Stimulated activated CD8-positive, alpha-beta memory T cell treated with anti-CD3 and anti-CD28 coated beads, Interleukin-12 subunit alpha, Interleukin-12 subunit beta, amount 100 ng/mL, for 1 hour (primary cell): Measurements from ENCODE around the gene QSOX2.
"Not testable (repeated sequence)": the region's sequence is repeated elsewhere in the genome, so short reads cannot be mapped to it uniquely, and the experiment has no call there.

Source experiments
- DNase-seq: peaks from one replicate; pipeline ENCODE4 v3.0.0-alpha.2; 2020; ENCODE audit warnings: low read depth

The QSOX2 gene

DNA sequence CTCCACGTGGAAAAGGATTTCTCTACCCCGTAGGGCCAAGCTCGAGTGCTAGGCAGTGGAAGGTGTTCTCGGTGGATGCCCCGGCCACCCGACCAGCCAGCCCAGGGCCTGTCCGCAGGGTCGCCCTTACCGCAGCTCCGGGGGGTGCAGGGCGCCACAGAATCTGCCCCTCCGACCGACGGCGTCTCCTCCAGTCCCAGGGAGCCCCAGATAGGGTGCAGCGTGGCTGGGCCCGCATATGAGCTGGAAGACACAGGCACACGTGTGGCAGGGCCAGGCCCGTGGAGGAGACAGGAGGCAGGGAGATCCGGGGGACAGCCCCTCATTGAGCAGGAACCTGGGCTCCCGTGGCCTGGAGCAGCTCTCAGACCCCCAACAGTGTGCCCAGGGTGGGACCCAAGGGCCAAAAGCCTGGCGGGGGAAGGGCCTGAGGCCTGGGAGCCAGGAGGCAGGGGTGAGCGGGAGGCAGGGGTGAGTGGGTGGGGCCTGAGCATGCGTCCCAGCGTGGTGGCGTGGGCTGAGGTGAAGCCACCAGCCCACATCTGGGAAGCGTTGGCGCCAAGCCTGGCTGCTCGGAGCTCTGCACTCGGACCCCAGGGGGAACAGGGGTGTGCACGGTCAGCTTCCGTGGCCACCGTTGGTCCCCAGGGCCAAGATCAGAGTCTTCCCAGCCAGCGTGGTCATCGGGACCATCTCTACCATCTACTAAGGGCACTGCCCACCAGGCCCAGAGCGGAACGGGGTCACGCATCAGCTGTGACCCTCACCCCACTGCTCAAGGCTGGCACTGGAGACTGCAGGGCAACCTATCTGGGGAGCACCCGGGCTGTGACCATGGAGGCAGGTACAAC, 36.0 kb upstream of the QSOX2 start:
- no peak for DNase-seq

DNA sequence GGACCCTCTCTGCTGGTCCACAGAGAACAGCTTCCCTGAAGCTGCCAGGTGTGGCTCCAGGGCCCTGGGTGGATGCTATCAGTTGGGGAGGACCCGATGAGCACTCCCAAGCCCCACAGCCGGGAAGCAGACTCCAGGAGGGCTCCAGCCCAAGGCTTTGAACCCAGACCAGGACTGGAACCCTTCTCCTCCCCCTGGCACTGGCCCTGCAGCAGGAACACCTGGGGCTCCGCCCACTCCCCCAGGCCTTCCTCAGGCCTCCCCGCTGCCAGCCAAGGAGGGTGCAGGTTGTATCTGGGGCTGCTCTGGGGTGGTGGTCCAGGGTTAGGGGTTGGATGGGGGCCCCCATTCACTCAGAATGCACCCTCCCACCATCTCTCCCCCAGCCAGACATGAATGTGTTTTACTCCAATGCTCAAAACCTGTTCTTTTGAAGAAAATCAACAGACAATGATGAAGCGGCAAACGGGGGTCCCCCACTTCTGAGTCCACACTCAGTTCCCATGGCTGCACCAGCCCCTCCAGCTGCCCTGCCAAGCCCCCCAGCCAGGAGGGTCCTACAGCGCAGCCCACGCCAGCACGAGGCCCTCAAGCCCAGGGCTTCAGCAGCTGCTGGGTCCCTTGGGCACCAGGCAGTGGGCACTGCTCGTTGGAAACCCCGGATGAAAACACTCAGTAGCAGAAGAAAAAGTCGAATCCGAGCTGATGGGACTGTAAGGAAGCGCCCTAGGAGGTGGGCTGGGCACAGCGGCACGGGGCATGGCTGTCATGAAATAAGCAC, 35.1 kb upstream of the QSOX2 start:
- no peak for DNase-seq

DNA sequence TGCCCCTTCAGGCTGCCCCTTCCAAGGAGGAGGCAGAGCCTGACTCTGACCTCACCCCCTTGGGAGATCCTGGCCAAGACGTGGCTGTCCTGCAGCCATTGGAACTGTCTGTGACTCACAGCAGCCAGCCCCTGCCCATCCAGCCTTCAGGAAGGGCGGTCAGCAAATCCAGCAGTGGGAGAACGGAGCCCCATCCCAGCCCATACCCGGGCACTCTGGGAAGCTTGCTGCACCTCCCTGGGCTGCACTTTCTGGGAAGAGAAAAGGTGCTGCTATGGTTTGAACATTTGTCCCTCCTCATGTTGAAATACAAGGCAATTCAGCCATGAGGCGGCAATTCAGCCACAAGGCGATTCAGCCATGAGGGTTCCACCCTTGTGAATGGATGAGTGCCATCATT, 33.9 kb upstream of the QSOX2 start:
- no peak for DNase-seq

DNA sequence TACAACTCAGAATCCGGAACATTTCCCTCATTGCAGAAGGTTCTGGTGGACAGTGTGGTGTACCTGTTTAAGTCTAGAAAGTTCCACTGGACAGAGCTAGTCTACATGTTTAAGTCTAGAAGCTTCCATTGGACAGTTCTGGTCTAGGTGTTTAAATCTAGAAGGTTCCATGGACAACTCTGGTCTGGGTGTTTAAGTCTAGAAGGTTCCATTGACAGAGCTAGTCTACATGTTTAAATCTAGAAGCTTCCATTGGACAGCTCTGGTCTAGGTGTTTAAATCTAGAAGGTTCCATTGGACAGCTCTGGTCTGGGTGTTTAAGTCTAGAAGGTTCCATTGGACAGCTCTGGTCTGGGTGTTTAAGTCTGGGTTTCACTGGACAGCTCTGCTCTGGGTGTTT, 33.3 kb upstream of the QSOX2 start:
- DNase-seq: no peak

DNA sequence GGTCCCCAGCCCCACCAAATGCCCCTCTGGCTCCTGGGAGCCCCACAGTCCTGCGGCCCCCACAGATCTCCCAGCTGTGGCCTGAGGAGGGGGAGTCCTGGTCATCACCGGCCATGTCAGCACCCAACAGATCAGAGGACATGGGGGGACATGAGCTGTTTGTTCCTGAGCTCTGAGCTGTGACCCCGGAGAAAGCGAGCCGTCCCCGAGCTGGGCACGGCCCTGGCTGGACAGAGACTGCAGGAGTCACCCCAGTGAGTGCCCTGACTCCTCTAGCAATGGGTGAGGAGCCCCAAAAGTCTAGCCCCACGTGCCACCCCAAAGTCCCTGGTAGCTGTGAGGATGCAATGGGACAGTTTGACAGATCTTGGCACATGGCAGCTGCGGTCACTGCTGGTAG, 32.6 kb upstream of the QSOX2 start:
- DNase-seq: no peak

DNA sequence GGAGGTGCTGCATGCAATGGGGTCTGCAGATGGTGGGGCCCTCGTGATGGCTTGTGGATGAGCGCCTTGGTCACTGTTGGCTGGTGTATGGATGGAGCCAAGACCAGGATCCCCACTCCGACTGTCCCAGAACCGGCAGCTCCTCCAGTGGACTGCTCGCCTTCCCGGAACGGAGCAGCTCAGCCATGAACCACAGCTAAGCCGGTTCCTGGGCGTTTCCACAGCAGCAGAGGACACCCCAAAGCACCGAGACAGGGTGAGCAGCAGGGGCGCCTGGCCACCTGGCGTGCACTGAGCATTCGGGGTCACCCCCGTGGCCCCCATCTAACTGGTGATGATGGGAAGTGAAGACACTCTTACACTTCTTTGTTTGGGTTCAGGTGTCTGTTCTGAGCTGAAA, 32.1 kb upstream of the QSOX2 start:
- DNase-seq: no peak

DNA sequence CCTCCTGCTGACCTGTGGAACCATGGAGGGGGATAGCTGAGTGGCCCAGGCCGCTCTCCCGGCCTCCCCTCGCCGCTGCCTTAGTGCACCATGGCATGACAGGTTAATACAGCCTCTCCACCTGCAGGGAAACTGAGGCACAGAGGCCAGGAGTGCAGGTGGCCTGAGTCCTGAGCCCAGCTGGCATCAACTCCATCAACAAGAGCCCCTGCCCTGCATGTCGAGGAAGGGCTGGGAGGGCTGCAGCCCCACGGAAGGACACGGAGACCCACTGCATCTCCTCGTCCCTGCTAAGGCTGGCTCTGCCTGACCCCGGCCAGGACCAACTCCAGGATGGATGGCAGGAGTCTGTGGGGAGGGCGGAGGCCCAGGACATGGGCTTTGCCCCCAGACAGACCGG, 31.1 kb upstream of the QSOX2 start:
- no peak for DNase-seq

DNA sequence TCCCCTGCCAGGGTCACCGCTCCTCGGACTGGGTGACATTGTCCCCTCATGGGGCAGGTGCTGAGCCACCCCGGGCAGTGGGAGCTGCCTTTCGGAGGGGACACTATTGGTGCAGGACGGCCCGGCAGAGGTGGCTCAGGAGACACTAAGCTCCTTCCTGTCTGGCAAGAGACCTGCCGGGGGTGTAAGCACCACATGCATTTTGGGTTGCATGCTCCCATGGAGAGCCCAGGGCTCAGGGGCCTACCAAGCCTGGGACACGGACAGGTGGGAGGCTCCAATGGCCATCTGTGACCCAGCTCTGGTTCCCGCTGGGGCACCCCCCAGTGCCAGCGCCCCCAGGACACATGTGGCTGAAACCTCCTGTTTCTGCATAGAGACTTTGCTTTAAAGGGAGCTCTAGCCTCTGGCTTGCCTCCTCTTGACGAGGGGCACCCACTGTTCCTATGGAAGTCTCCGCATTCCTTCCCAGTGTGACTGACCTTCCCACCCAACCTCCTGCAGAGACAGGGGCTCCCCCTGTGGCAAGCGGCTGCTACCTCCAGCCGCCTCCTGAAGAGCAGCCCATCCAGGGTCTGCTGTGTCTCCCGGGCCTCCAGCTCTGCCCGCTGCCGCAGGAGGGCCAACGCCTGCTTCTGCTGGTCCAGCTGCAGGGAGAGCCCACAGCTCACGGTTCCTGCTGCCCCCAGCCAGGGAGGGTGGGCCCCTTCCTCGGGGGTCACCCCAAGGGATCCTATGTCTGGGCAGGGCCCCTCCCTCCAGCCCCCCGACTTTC, 30.2 kb upstream of the QSOX2 start:
- DNase-seq: no peak

DNA sequence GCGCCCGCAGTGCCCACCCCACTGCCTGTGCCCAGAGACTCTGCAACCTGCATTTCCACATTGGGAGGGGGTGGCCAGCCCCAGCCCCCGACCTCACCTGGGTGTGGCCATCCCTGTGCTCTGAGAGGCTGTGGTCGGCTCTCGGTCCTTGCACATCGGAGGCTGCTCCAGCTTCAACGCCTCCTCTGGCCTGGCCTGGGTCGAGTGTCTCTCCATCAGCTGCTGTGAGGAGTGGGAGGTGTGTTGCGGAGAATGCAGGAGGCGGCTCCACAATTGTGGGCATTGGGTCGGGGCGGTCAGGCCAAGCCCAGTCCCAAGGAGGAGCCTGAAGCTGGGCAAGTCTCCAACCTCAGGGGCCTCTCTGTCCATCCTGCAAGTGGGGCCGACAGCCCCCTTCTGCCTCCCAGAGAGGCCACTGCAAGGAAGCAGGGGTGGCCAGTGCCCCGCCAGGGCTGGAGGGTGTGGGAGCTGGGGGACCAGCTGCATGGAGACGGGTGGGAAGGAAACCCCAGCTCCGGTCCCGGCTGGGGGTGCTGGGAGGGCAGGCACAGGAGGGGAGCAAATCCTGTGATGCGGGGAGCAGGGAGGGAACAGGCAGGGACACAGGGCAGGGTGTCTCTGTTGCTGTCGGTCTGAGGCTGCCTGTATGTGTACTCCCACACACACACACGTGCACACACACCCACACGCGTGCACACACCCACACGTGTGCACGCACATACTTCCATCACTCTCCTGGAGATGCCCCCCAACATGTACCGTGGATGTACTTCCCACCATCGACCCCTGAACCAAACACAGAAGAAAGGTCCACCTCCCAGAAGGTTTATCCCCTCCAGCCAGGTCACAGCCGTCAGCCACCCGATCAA, 29.4 kb upstream of the QSOX2 start:
- no peak for DNase-seq

DNA sequence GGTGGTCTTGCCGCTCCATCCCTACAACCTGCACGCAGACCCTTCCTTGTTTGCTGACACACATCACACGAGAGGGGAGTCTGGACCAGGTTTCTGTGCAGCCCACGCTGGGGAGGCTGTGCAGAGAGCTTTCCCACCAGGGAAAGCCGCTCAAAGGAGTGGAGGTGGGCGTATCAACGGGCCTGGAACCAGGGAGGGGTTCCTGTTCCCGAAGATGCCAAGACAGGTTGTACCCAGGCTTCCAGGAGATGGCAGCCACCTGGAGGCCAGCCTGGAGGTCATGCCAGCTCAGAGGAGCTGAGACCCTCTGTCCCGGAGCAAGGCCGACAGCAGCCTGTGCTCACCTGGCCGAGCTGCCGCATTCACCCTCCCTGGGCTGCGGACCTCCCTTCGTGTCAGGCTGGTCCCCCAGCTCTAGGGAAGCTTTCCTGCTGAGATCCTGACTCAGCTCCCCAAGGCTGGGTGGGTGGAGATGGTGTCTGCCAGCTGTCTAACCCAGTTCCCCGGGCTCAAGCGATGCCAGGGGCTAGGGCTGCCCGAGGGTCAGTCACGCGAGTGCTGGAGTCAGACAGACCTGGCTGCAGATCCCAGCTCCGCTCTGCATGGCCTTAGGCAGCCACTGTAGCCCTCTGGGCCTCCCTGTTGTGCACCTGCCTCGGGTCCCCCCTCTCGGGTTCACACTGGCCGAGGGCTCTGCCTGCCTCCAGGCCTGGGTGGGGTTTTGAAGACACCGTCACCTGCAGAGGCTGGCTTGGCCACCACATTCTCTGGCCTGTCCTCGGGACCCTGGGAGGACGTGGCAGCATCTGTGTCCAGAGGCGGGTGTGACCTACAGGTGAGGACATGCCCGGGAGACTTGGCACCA, 28.5 kb upstream of the QSOX2 start:
- no peak for DNase-seq

DNA sequence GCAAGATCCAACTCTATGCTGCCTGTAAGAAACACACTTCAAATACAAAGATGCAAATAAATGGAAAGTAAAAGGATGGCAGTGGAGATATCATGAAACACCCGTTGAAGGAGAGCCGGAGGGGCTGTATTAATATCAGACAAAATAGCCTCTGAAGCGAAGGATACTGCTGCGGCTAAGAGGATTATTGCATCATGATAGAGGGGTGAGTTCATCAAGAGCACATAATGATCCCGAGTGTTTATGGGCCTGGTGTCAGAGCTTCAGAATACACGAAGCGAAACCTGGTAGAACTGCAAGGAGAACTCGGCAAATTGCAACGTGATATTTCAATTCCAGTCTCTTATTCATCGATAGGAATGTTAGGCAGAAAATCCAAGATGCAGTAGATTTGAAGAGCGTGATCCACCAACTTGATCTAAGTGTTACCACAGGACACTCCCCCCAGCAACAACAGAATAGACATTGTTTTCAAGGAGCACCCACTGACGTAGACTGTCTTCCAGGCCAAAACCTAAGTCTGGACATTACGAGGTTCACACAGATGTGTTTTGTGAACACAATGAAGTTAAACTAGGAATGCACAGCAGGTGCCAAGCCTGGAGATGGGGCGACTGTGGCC, 27.7 kb upstream of the QSOX2 start:
- no peak for DNase-seq

DNA sequence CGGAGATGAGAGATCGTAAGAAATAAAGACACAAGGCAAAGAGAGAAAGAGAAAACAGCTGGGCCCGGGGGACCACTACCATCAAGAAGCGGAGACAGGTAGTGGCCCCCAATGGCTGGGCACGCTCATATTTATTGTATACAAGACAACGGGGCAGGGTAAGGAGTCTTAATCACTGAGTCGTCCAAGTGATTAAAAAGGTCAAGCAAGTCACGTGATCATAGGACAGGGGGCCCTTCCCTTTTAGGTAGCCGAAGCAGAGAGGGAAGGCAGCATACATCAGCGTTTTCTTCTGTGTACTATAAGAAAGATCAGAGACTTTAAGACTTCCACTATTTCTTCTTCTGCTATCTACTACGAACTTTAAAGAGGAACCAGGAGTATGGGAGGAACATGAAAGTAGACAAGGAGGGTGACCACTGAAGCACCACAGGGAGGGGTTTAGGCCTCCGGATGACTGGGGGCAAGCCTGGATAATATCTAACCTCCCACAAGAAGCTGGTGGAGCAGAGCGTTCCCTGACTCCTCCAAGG, 24.6 kb upstream of the QSOX2 start:
- no peak for DNase-seq

DNA sequence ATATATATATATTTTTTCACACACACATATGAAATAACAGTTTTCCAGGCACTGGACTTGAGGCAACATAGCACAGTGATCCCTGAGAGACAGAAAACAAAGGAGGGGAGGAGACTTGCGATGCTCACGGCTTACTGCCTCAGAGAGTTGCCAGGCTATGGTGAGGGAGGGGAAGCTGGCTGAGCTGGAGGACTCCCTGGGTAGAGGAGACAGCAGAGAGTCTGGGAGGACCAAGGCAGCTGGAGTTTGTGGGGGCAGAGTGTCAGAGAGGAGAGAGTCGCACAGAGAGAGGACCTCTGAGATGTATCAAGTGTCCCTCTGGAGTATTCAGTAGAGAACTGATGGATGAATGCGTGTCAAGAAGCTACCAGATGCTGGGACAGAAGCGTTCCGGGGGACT, 23.1 kb upstream of the QSOX2 start:
- no peak for DNase-seq

DNA sequence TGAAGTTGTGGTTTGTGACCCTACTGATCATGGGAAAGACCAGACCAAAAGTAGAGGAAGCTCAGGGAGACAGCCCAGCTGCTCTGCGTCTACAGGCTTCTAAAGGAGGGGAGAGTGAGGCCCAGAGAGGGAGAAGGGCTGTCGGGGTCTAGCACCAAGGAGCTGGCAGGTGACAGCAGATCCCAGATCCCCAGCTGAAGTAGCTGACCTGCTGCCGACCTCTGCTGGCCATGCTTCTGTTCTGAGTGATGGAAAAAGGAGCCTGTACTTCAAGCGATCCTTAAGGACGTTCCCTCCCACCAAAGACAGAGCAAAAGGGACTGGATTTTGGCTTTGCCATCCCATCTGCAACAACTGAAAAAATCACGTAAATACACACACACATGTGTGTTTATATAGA, 22.7 kb upstream of the QSOX2 start:
- DNase-seq: no peak

DNA sequence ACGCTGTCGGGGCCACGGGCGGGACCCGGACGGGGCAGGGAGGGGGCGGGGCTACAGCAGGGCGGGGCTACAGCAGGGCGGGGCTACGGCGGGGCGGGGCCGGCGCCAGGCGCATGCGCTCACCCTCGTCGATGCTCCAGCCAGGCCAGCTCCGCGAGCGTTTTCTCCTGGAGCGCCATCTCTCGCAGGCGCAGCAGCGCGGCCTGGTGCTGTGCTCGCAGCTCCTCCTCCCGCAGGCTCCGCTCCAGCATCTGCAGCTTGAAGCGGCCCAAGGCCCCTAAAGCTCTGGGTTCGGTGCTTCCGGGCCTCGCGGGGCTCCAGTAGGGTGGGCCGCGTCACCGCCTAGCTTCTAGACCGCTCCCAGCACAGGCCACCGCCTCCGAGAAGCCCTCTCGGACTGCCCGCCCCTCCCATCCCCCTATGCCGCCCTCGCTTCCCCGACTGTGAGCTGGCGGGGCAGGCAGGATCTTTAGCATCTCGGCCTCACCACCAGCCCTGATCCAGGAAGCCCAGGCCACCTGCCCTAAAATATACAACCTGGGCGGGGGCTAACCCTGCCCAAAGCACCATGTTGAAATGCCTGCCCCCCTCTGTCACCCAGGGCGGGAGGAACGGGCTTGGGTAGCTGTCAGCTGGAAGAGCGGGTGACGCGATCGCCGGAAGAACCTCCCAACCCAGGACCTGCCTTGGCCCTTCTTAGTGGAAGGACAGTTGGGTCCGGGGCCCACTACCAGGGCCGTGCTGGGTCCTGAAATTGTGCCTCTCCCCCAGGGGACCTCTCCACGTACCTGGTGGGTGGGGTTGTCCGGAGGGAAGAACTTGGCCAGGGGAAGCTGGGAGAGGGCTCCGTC, 21.9 kb upstream of the QSOX2 start:
- peak; percentile 73 for DNase-seq

DNA sequence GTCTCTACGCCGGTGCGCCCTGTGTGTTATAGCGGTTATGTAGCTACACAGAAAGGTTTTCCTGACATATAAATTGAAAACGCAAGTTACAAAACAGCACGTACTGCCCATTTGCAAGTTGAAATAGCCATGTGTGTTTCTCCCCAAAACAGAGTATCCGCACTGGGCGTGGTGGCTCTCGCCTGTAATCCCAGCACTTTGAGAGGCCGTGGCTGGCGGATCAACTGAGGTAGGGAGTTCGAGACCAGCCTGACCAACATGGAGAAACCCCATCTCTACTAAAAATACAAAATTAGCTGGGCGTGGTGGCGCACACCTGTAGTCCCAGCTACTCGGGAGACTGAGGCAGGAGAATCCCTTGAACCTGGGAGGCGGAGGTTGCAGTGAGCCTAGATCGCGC, 21.0 kb upstream of the QSOX2 start:
- not testable (repeated sequence) for DNase-seq

DNA sequence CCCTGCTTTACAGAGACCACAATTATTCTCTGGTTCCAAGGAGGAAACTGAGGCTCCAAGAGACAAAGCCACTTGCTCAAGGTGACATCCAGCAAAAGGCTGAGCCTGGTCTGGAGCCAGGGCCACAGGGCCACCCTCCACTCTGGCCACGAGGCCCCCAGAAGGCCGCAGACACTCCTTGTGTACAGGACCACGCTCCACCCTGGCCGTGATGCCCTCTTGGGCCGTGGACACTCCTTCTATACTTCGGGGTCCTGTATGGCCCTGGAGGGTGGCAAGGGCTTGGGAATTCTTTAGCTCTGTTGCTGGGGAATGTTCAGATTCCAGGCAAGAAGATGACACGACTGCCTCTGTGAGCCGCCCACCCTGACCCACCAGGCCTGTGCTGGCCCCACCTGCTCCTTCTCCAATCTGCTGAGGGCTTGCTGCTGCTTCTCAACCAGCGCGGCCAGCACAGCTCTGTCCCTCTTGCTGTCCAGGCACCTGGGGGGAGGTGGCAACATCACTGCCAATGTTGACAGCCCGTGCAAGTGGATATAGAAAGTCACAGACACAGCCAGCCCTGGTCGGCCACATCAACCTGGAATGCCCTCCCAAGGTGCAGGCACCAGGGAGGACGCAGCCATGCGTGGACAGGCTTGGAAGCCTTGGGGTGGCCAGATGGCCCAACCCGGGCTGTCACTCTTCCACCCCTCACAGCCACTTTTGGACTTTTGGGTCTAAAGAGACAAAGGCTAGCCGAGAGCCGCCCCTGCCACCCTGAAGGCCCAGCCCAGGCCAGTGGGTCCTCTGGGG, 20.1 kb upstream of the QSOX2 start:
- no peak for DNase-seq
